GM23338 (cell line): ENCODE results near the gene PGAM4. TPM values are rescaled to one million over a fixed set of nuclear protein-coding genes. Genes with fewer than 3 reads are reported as not detected.

ENCODE experiments used
- ATAC-seq: fragments of 200-7000 bp; cut with Tn5 transposase; 3 replicates; pipeline ENCODE4 v1.9.1; 2020
- DNase-seq: peaks from one replicate; pipeline ENCODE4 v3.0.0-alpha.2; 2015; ENCODE audit warnings: low spot score
- H2AFZ ChIP-seq: fragments of 200-600 bp; sonication (generic); 2 replicates; pipeline ENCODE4 v1.8.0; 2016; ENCODE audit warnings: antibody characterized with exemption, mild to moderate bottlenecking, moderate library complexity
- H3F3A ChIP-seq: fragments of 200-600 bp; sonication (generic); replicated peaks from 2 replicates; pipeline ENCODE4 v1.8.0; 2017; ENCODE audit warnings: antibody characterized with exemption, mixed run types, low read depth
- H3K27ac ChIP-seq: fragments of 200-600 bp; sonication (generic); 2 replicates; pipeline ENCODE4 v1.6.1; 2016; ENCODE audit warnings: low read depth
- H3K27me3 ChIP-seq: fragments of 200-600 bp; sonication (generic); 2 replicates; pipeline ENCODE4 v1.8.0; 2016; ENCODE audit warnings: mild to moderate bottlenecking, mixed run types, moderate library complexity; ENCODE audit not compliant: insufficient read depth
- H3K36me3 ChIP-seq: fragments of 200-600 bp; sonication (generic); 2 replicates; pipeline ENCODE4 v1.8.0; 2016; ENCODE audit warnings: mild to moderate bottlenecking; ENCODE audit not compliant: insufficient read depth
- H3K4me1 ChIP-seq: fragments of 200-600 bp; sonication (generic); 2 replicates; pipeline ENCODE4 v1.8.0; 2016; ENCODE audit warnings: mild to moderate bottlenecking, moderate library complexity; ENCODE audit not compliant: insufficient read depth
- H3K4me2 ChIP-seq: fragments of 200-600 bp; sonication (generic); 2 replicates; pipeline ENCODE4 v1.7.1; 2017; ENCODE audit warnings: mixed run types
- H3K4me3 ChIP-seq: fragments of 200-600 bp; sonication (generic); 2 replicates; pipeline ENCODE4 v1.6.1; 2016; ENCODE audit warnings: mixed run types
- H3K79me2 ChIP-seq: fragments of 200-600 bp; sonication (generic); replicated peaks from 2 replicates; pipeline ENCODE4 v1.8.0; 2017; ENCODE audit warnings: mild to moderate bottlenecking; ENCODE audit not compliant: insufficient read depth
- H3K9me2 ChIP-seq: fragments of 200-600 bp; sonication (generic); 2 replicates; pipeline ENCODE4 v1.8.0; 2017; ENCODE audit not compliant: insufficient read depth
- H4K20me1 ChIP-seq: fragments of 200-600 bp; sonication (generic); replicated peaks from 2 replicates; pipeline ENCODE4 v1.8.0; 2017; ENCODE audit warnings: mild to moderate bottlenecking; ENCODE audit not compliant: insufficient read depth
- H3K27ac Mint-ChIP-seq: 2 replicates; pipeline ENCODE4 v1.8.0; 2020; ENCODE audit warnings: inconsistent platforms, mild to moderate bottlenecking, moderate library complexity, mixed read lengths
- H3K27me3 Mint-ChIP-seq: 3 replicates; pipeline ENCODE4 v1.8.0; 2022; ENCODE audit warnings: low read depth, mild to moderate bottlenecking, moderate library complexity, mixed read lengths, inconsistent platforms; ENCODE audit not compliant: insufficient read depth, poor library complexity
- H3K36me3 Mint-ChIP-seq: 3 replicates; pipeline ENCODE4 v1.8.0; 2021; ENCODE audit warnings: low read depth, mild to moderate bottlenecking, inconsistent platforms, moderate library complexity, mixed read lengths
- H3K4me1 Mint-ChIP-seq: 3 replicates; pipeline ENCODE4 v1.8.0; 2020; ENCODE audit warnings: mild to moderate bottlenecking, inconsistent platforms, mixed read lengths
- H3K4me3 Mint-ChIP-seq: 3 replicates; pipeline ENCODE4 v1.8.0; 2021; ENCODE audit warnings: moderate library complexity, mild to moderate bottlenecking, inconsistent platforms, mixed read lengths
- H3K9me3 Mint-ChIP-seq: 3 replicates; pipeline ENCODE4 v1.8.0; 2020; ENCODE audit warnings: moderate library complexity, mild to moderate bottlenecking, inconsistent platforms, mixed read lengths
- CREB1 ChIP-seq: fragments of 250-450 bp; sonication (Bioruptor Pico); IDR thresholded peaks from 2 replicates; pipeline ENCODE4 v1.5.0; 2020; ENCODE audit warnings: low read depth, mild to moderate bottlenecking, moderate library complexity
- EZH2 ChIP-seq: fragments of 200-600 bp; sonication (generic); IDR thresholded peaks from one replicate; pipeline ENCODE4 v1.8.0; 2017; ENCODE audit warnings: antibody characterized with exemption, mild to moderate bottlenecking, low read depth; ENCODE audit not compliant: unreplicated experiment
- EZH2phosphoT487 ChIP-seq: fragments of 200-600 bp; sonication (generic); IDR thresholded peaks from one replicate; pipeline ENCODE4 v1.8.1; 2018; ENCODE audit warnings: antibody characterized with exemption; ENCODE audit not compliant: unreplicated experiment
- JUNB ChIP-seq: IDR thresholded peaks from one replicate; pipeline ENCODE4 v1.6.1; 2016; ENCODE audit warnings: antibody characterized with exemption; ENCODE audit not compliant: unreplicated experiment
- NANOG ChIP-seq: IDR thresholded peaks from 2 replicates; pipeline ENCODE4 v1.6.1; 2016; ENCODE audit warnings: antibody characterized with exemption, borderline replicate concordance
- POLR2AphosphoS5 ChIP-seq: IDR thresholded peaks from 2 replicates; pipeline ENCODE4 v1.6.1; 2016; ENCODE audit warnings: antibody characterized with exemption, low read depth
- STAT1 ChIP-seq: IDR thresholded peaks from one replicate; pipeline ENCODE4 v1.6.1; 2016; ENCODE audit warnings: antibody characterized with exemption; ENCODE audit not compliant: unreplicated experiment
- ZNF114 ChIP-seq: fragments of 250-450 bp; sonication (Bioruptor Pico); IDR thresholded peaks from 2 replicates; pipeline ENCODE4 v1.5.0; 2020; ENCODE audit warnings: mild to moderate bottlenecking, moderate library complexity
- ZNF331 ChIP-seq: fragments of 250-450 bp; sonication (Bioruptor Pico); IDR thresholded peaks from 2 replicates; pipeline ENCODE4 v1.5.0; 2020; ENCODE audit warnings: low read depth, mild to moderate bottlenecking, moderate library complexity
- polyA plus RNA-seq: library from polyadenylated mRNA; unstranded; fragments of >200 nt; fragmentation: Nextera tagmentation; extraction: Ambion mirVana; gene quantifications from 2 replicates; pipeline ENCODE4 v1.2.1, GENCODE V29; 2016
- total RNA-seq: library from RNA; depleted of rRNA; stranded (reverse); fragments of >200 nt; shearing (Covaris generic); gene quantifications from 2 replicates; pipeline ENCODE4 v1.2.3, GENCODE V29; 2014
- TF ChIP-seq, protein P1 (sequence below): IDR thresholded peaks from 2 replicates; pipeline ENCODE4 v1.6.1; 2016; ENCODE audit warnings: antibody characterized with exemption
- TF ChIP-seq, protein P2 (sequence below): IDR thresholded peaks from one replicate; pipeline ENCODE4 v1.6.1; 2018; ENCODE audit warnings: antibody characterized with exemption; ENCODE audit not compliant: unreplicated experiment
- TF ChIP-seq, protein P3 (sequence below): fragments of 250-450 bp; sonication (Bioruptor Pico); IDR thresholded peaks from 2 replicates; pipeline ENCODE4 v1.5.0; 2020; ENCODE audit warnings: mild to moderate bottlenecking, moderate library complexity
- TF ChIP-seq, protein P4 (sequence below), 2 experiments: fragments of 200-600 bp in 1 of 2; sonication (generic) in 1 of 2; conservative IDR thresholded peaks; 2 replicates each; pipeline versions ENCODE4 v1.5.1 to v1.6.1; 2016 to 2017; ENCODE audit warnings: antibody characterized with exemption in 2 of 2, low read depth in 2 of 2, mild to moderate bottlenecking in 2 of 2, moderate library complexity in 1 of 2

The PGAM4 gene
- total and polyA plus RNA-seq, 2 experiments from 2014 or later = 0.52 TPM; not detected in 1

DNA sequence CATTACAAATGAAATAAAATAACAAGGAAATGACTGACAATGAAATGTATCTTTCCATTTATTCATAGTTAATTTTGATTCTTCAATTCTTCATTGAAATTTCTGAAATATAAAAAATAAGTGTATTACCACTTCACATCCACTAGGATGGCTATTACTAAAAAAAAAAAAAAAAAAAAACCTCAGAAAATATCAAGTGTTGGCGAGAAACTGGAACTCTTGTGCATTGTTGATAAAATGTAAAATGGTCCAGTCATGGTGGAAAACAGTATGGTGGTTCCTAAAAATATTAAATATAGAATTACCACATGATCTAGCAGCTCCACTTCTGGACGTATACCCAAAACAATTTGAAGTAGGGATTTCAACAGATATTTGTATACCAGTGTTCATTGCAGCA lies 22.9 kb downstream of the PGAM4 start:
- Histone ChIP-seq H3F3A (no peaks in the 10 kb centered on the region), H3K4me3 (no peak overlapping the region), H2AFZ (no peak overlapping the region), H3K79me2 (no peaks in the 10 kb centered on the region), H3K27me3 (no peaks in the 10 kb centered on the region), H3K36me3 (no peaks in the 10 kb centered on the region), H4K20me1 (no peaks in the 10 kb centered on the region), H3K9me2 (no peaks in the 10 kb centered on the region), H3K4me1 (no peaks in the 10 kb centered on the region), H3K4me2 (no peak overlapping the region), H3K27ac (no peak overlapping the region)
- Mint-ChIP-seq H3K36me3 (no peaks in the 10 kb centered on the region), H3K9me3 (no peaks in the 10 kb centered on the region), H3K27me3 (peaks cover 2% of the 10 kb centered on the region), H3K4me1 (no peaks in the 10 kb centered on the region), H3K4me3 (no peak overlapping the region), H3K27ac (no peak overlapping the region)
- ATAC-seq = no peak
- TF ChIP-seq EZH2phosphoT487 = no peak
- TF ChIP-seq, protein P1, sequence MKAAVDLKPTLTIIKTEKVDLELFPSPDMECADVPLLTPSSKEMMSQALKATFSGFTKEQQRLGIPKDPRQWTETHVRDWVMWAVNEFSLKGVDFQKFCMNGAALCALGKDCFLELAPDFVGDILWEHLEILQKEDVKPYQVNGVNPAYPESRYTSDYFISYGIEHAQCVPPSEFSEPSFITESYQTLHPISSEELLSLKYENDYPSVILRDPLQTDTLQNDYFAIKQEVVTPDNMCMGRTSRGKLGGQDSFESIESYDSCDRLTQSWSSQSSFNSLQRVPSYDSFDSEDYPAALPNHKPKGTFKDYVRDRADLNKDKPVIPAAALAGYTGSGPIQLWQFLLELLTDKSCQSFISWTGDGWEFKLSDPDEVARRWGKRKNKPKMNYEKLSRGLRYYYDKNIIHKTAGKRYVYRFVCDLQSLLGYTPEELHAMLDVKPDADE = no peak
- TF ChIP-seq JUNB = no peak
- no peak for TF ChIP-seq STAT1
- TF ChIP-seq ZNF331 (CRISPR knock-in tag) = no peak
- TF ChIP-seq, protein P2, sequence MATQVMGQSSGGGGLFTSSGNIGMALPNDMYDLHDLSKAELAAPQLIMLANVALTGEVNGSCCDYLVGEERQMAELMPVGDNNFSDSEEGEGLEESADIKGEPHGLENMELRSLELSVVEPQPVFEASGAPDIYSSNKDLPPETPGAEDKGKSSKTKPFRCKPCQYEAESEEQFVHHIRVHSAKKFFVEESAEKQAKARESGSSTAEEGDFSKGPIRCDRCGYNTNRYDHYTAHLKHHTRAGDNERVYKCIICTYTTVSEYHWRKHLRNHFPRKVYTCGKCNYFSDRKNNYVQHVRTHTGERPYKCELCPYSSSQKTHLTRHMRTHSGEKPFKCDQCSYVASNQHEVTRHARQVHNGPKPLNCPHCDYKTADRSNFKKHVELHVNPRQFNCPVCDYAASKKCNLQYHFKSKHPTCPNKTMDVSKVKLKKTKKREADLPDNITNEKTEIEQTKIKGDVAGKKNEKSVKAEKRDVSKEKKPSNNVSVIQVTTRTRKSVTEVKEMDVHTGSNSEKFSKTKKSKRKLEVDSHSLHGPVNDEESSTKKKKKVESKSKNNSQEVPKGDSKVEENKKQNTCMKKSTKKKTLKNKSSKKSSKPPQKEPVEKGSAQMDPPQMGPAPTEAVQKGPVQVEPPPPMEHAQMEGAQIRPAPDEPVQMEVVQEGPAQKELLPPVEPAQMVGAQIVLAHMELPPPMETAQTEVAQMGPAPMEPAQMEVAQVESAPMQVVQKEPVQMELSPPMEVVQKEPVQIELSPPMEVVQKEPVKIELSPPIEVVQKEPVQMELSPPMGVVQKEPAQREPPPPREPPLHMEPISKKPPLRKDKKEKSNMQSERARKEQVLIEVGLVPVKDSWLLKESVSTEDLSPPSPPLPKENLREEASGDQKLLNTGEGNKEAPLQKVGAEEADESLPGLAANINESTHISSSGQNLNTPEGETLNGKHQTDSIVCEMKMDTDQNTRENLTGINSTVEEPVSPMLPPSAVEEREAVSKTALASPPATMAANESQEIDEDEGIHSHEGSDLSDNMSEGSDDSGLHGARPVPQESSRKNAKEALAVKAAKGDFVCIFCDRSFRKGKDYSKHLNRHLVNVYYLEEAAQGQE = no peak
- TF ChIP-seq ZNF114 (CRISPR knock-in tag) = no peak
- TF ChIP-seq CREB1 (CRISPR knock-in tag) = no peak
- TF ChIP-seq EZH2 = no peak
- TF ChIP-seq, protein P3, sequence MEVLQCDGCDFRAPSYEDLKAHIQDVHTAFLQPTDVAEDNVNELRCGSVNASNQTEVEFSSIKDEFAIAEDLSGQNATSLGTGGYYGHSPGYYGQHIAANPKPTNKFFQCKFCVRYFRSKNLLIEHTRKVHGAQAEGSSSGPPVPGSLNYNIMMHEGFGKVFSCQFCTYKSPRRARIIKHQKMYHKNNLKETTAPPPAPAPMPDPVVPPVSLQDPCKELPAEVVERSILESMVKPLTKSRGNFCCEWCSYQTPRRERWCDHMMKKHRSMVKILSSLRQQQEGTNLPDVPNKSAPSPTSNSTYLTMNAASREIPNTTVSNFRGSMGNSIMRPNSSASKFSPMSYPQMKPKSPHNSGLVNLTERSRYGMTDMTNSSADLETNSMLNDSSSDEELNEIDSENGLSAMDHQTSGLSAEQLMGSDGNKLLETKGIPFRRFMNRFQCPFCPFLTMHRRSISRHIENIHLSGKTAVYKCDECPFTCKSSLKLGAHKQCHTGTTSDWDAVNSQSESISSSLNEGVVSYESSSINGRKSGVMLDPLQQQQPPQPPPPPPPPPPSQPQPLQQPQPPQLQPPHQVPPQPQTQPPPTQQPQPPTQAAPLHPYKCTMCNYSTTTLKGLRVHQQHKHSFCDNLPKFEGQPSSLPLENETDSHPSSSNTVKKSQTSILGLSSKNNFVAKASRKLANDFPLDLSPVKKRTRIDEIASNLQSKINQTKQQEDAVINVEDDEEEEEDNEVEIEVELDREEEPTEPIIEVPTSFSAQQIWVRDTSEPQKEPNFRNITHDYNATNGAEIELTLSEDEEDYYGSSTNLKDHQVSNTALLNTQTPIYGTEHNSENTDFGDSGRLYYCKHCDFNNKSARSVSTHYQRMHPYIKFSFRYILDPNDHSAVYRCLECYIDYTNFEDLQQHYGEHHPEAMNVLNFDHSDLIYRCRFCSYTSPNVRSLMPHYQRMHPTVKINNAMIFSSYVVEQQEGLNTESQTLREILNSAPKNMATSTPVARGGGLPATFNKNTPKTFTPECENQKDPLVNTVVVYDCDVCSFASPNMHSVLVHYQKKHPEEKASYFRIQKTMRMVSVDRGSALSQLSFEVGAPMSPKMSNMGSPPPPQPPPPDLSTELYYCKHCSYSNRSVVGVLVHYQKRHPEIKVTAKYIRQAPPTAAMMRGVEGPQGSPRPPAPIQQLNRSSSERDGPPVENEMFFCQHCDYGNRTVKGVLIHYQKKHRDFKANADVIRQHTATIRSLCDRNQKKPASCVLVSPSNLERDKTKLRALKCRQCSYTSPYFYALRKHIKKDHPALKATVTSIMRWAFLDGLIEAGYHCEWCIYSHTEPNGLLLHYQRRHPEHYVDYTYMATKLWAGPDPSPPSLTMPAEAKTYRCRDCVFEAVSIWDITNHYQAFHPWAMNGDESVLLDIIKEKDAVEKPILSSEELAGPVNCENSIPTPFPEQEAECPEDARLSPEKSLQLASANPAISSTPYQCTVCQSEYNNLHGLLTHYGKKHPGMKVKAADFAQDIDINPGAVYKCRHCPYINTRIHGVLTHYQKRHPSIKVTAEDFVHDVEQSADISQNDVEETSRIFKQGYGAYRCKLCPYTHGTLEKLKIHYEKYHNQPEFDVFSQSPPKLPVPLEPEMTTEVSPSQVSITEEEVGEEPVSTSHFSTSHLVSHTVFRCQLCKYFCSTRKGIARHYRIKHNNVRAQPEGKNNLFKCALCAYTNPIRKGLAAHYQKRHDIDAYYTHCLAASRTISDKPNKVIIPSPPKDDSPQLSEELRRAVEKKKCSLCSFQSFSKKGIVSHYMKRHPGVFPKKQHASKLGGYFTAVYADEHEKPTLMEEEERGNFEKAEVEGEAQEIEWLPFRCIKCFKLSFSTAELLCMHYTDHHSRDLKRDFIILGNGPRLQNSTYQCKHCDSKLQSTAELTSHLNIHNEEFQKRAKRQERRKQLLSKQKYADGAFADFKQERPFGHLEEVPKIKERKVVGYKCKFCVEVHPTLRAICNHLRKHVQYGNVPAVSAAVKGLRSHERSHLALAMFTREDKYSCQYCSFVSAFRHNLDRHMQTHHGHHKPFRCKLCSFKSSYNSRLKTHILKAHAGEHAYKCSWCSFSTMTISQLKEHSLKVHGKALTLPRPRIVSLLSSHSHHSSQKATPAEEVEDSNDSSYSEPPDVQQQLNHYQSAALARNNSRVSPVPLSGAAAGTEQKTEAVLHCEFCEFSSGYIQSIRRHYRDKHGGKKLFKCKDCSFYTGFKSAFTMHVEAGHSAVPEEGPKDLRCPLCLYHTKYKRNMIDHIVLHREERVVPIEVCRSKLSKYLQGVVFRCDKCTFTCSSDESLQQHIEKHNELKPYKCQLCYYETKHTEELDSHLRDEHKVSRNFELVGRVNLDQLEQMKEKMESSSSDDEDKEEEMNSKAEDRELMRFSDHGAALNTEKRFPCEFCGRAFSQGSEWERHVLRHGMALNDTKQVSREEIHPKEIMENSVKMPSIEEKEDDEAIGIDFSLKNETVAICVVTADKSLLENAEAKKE = no peak
- TF ChIP-seq, protein P4, sequence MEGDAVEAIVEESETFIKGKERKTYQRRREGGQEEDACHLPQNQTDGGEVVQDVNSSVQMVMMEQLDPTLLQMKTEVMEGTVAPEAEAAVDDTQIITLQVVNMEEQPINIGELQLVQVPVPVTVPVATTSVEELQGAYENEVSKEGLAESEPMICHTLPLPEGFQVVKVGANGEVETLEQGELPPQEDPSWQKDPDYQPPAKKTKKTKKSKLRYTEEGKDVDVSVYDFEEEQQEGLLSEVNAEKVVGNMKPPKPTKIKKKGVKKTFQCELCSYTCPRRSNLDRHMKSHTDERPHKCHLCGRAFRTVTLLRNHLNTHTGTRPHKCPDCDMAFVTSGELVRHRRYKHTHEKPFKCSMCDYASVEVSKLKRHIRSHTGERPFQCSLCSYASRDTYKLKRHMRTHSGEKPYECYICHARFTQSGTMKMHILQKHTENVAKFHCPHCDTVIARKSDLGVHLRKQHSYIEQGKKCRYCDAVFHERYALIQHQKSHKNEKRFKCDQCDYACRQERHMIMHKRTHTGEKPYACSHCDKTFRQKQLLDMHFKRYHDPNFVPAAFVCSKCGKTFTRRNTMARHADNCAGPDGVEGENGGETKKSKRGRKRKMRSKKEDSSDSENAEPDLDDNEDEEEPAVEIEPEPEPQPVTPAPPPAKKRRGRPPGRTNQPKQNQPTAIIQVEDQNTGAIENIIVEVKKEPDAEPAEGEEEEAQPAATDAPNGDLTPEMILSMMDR (conservative IDR thresholded peaks at IDR 0.05; ENCODE audit: low read depth in 2 of 2) = no peak
- no peak for TF ChIP-seq NANOG
- TF ChIP-seq POLR2AphosphoS5 = no peak
- no peak for DNase-seq
